GM20000 (cell line): ENCODE results near the gene ING2.

ENCODE experiments used
- DNase-seq: peaks from one replicate; pipeline ENCODE4 v3.0.0; 2012; ENCODE audit warnings: low spot score
- CTCF ChIP-seq: IDR thresholded peaks from 2 replicates; pipeline ENCODE4 v1.5.1; 2012; ENCODE audit warnings: mild to moderate bottlenecking, control low read depth; ENCODE audit errors: extremely low read depth, missing control alignments

ING2 gene

GRCh38 chr4:183541010-183541751, 36.3 kb downstream of the ING2 start:
- no peak for TF ChIP-seq CTCF
- DNase-seq: no peak

- DNase-seq: no peak
- TF ChIP-seq CTCF: no peak
These were observed 36.8 kb downstream of the ING2 start for GRCh38 chr4:183541752-183542040.

- TF ChIP-seq CTCF: no peak
- no peak for DNase-seq
These were observed 38.6 kb downstream of the ING2 start for GRCh38 chr4:183543435-183543834.

- DNase-seq: no peak
- TF ChIP-seq CTCF: no peak
These were observed 39.3 kb downstream of the ING2 start for GRCh38 chr4:183544109-183544508.

- DNase-seq: no peak
- TF ChIP-seq CTCF: no peak
These were observed 41.5 kb downstream of the ING2 start for GRCh38 chr4:183546376-183546775.

GRCh38 chr4:183548306-183548705, 43.4 kb downstream of the ING2 start:
- no peak for TF ChIP-seq CTCF
- DNase-seq: no peak

- TF ChIP-seq CTCF: no peak
- DNase-seq: no peak
These were observed 45.7 kb downstream of the ING2 start for GRCh38 chr4:183550345-183551093.
